ENCODE measurements around the gene RAB11FIP5. TPM values are rescaled to one million over a fixed set of nuclear protein-coding genes. Genes with fewer than 3 reads are reported as not detected.
"Not testable (repeated sequence)": the region's sequence is repeated elsewhere in the genome, so short reads cannot be mapped to it uniquely, and the experiment has no call there.

RAB11FIP5 gene
- total and polyA plus RNA-seq, 3 experiments from 2014 or later, result 2.7 to 10.4 (median 4.3) TPM

DNA sequence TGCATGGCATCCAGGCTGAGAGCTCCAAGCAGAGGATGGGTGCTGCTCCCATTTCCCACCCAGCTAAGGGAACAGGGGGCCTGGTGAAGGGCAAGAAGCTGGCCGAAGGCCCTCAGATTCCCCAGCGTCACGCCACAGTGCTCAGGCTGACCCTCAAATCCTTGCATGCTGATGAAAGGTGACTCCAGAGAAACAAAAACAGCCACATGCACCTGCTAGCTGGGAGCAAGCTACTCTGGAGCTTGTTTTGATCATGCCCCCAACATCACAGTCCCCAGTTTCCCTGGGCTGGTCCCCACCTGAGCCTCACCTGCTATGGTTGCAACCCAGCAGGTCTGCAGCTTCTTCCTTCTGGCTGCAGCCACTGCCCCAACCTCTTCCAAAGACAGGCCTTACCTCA, 13.3 kb downstream of the RAB11FIP5 start:
- Mint-ChIP-seq H3K4me1 (peaks cover 5 to 26% (median 7%) of the 10 kb centered on the region in 3 donors), H3K4me3 (no peak overlapping the region), H3K36me3 (peaks cover 0 to under 1% (median 0%) of the 10 kb centered on the region in 3 donors), H3K27me3 (peaks cover 0 to 8% of the 10 kb centered on the region in 2 donors), H3K9me3 (no peaks in the 10 kb centered on the region), H3K27ac (peak overlapping the region in 1 of 8 donors; percentile 61)
- POLR2A ChIA-PET, result no interaction called here
- Histone ChIP-seq H3K4me3 (ENCODE audit: low read length) (no peak overlapping the region), H3K27ac (ENCODE audit: low read depth, low read length) (no peak overlapping the region), H3K4me1 (ENCODE audit: insufficient read depth, low read length) (no peaks in the 10 kb centered on the region), H3K36me3 (ENCODE audit: insufficient read depth, low read length) (no peaks in the 10 kb centered on the region), H3K9me3 (ENCODE audit: low read length) (no peaks in the 10 kb centered on the region), H3K27me3 (ENCODE audit: insufficient read depth, low read length, poor library complexity, severe bottlenecking) (no peaks in the 10 kb centered on the region)
- CTCF ChIA-PET, result interaction anchor here (1.0 to 2.5 kb wide), 4 partner anchors 11 to 78 kb away, joined by 3 to 8 read pairs (median 4); partner anchors contain the start of gene RAB11FIP5
- DNase-seq, result no peak

DNA sequence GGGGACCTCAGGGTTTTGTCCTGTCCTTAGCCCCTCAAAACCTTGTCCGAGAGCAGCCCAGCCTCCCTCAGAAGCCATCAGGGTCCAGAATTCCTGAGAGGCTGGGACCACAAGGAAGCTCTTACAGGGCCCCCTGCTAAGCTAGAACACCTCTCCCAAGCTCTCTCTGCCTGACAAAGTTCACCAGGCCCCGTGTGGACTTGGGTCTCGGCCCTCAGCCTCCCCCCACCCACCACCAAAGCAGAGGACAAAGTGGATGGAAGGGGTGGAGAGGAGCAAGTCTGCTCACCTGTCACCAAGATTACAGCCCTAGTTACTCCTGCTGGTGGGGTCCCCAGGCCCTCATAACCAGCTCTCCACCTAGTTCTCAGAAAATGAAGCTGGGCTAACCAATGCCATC, 16.8 kb downstream of the RAB11FIP5 start:
- Mint-ChIP-seq H3K27ac (peak overlapping the region in 1 of 8 donors; percentile 52), H3K36me3 (no peaks in the 10 kb centered on the region), H3K9me3 (no peaks in the 10 kb centered on the region), H3K4me3 (no peak overlapping the region), H3K4me1 (peaks cover 0 to 9% (median 0%) of the 10 kb centered on the region in 3 donors), H3K27me3 (peaks cover 0 to 3% of the 10 kb centered on the region in 2 donors)
- Histone ChIP-seq H3K27ac (ENCODE audit: low read depth, low read length) (no peak overlapping the region), H3K4me1 (ENCODE audit: insufficient read depth, low read length) (no peaks in the 10 kb centered on the region), H3K36me3 (ENCODE audit: insufficient read depth, low read length) (no peaks in the 10 kb centered on the region), H3K9me3 (ENCODE audit: low read length) (no peaks in the 10 kb centered on the region), H3K27me3 (ENCODE audit: insufficient read depth, low read length, poor library complexity, severe bottlenecking) (no peaks in the 10 kb centered on the region), H3K4me3 (ENCODE audit: low read length) (no peak overlapping the region)
- DNase-seq, result no peak
- POLR2A ChIA-PET, result no interaction called here
- CTCF ChIA-PET, result interaction anchor here (0.9 to 2.1 kb wide), 2 partner anchors 9 to 81 kb away, joined by 3 to 6 read pairs; no protein-coding TSS in a partner anchor

DNA sequence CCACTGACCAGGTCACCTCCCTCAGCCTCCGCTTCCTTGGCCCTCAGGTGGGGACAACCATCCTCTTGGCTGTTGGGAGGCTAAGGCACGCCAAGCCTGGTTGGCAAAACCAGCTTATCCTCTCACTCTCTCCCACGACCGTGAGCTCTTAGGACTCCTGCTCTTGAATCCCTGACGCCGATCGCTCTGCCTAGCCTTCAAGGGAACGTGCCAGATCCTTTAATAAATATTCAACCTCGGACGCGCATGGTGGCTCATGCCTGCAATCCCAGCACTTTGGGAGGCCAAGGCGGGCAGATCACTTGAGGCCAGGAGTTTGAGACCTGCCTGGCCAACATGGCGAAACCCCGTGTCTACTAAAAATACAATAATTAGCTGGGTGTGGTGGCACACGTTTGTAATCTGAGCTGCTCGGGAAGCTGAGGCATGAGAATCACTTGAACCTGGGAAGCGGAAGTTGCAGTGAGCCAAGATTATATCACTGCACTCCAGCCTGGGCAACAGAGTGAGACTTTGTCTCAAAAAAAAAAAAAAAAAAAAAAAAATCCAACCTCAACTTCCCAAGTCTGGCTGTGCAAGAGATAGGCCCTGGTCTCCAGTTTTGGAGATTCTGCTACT, 19.0 kb downstream of the RAB11FIP5 start:
- not testable (repeated sequence) for H3K4me3 ChIP-seq (ENCODE audit: low read length); H3K9me3 ChIP-seq (ENCODE audit: low read length); H3K27me3 Mint-ChIP-seq; H3K36me3 Mint-ChIP-seq; H3K4me3 Mint-ChIP-seq; H3K36me3 ChIP-seq (ENCODE audit: insufficient read depth, low read length); H3K4me1 ChIP-seq (ENCODE audit: insufficient read depth, low read length); H3K4me1 Mint-ChIP-seq; DNase-seq; H3K27me3 ChIP-seq (ENCODE audit: insufficient read depth, low read length, poor library complexity, severe bottlenecking); H3K27ac ChIP-seq (ENCODE audit: low read depth, low read length); H3K9me3 Mint-ChIP-seq
- CTCF ChIA-PET, result interaction anchor here (1.4 to 1.5 kb wide), 2 partner anchors 9 to 83 kb away, joined by 4 to 5 read pairs; no protein-coding TSS in a partner anchor
- POLR2A ChIA-PET, result interaction anchor here (0.7 kb wide), 1 partner anchor 1771 kb away, joined by 9 read pairs; no protein-coding TSS in a partner anchor
- H3K27ac Mint-ChIP-seq, result peak overlapping the region in 1 of 8 donors; percentile 22

GRCh38 chr2:73092146-73092783, 20.5 kb downstream of the RAB11FIP5 start:
- no peak for DNase-seq
- Histone ChIP-seq H3K27me3 (ENCODE audit: insufficient read depth, low read length, poor library complexity, severe bottlenecking) (no peaks in the 10 kb centered on the region), H3K4me1 (ENCODE audit: insufficient read depth, low read length) (no peaks in the 10 kb centered on the region), H3K27ac (ENCODE audit: low read depth, low read length) (no peak overlapping the region), H3K4me3 (ENCODE audit: low read length) (no peak overlapping the region), H3K36me3 (ENCODE audit: insufficient read depth, low read length) (no peaks in the 10 kb centered on the region), H3K9me3 (ENCODE audit: low read length) (no peaks in the 10 kb centered on the region)
- peaks cover 0 to 1% of the 10 kb centered on the region in 2 donors for H3K27me3 Mint-ChIP-seq
- no peak overlapping the region for H3K4me3 Mint-ChIP-seq
- peaks cover 0 to 7% (median 0%) of the 10 kb centered on the region in 3 donors for H3K36me3 Mint-ChIP-seq
- peak overlapping the region in 1 of 8 donors; percentile 7 for H3K27ac Mint-ChIP-seq
- H3K4me1 Mint-ChIP-seq, result peaks cover 0 to 5% (median 0%) of the 10 kb centered on the region in 3 donors
- ChIA-PET CTCF (no interaction called here), POLR2A (no interaction called here)
- no peaks in the 10 kb centered on the region for H3K9me3 Mint-ChIP-seq

- Histone ChIP-seq H3K27me3 (ENCODE audit: insufficient read depth, low read length, poor library complexity, severe bottlenecking) (no peaks in the 10 kb centered on the region), H3K9me3 (ENCODE audit: low read length) (no peaks in the 10 kb centered on the region), H3K27ac (ENCODE audit: low read depth, low read length) (no peak overlapping the region), H3K4me3 (ENCODE audit: low read length) (no peak overlapping the region), H3K36me3 (ENCODE audit: insufficient read depth, low read length) (no peaks in the 10 kb centered on the region), H3K4me1 (ENCODE audit: insufficient read depth, low read length) (no peaks in the 10 kb centered on the region)
- no peak for DNase-seq
- no peak overlapping the region for H3K4me3 Mint-ChIP-seq
- ChIA-PET POLR2A (no interaction called here), CTCF (no interaction called here)
- H3K27ac Mint-ChIP-seq, result peak overlapping the region in 2 of 8 donors; percentile 5 to 68
- peaks cover 0 to 7% (median 0%) of the 10 kb centered on the region in 3 donors for H3K36me3 Mint-ChIP-seq
- peaks cover 0 to 5% (median 0%) of the 10 kb centered on the region in 3 donors for H3K4me1 Mint-ChIP-seq
- H3K27me3 Mint-ChIP-seq, result no peaks in the 10 kb centered on the region
- H3K9me3 Mint-ChIP-seq, result no peaks in the 10 kb centered on the region
Observed at GRCh38 chr2:73091696-73092095, 21.1 kb downstream of the RAB11FIP5 start.

- CTCF ChIA-PET, result no interaction called here
Observed at GRCh38 chr2:73091164-73091563, 21.6 kb downstream of the RAB11FIP5 start.

GRCh38 chr2:73089270-73090030, 23.3 kb downstream of the RAB11FIP5 start:
- Mint-ChIP-seq H3K27me3 (no peaks in the 10 kb centered on the region), H3K36me3 (peaks cover 0 to 7% (median 1%) of the 10 kb centered on the region in 3 donors), H3K4me3 (no peak overlapping the region), H3K4me1 (peaks cover 0 to 2% (median 0%) of the 10 kb centered on the region in 3 donors), H3K27ac (no peak overlapping the region), H3K9me3 (no peaks in the 10 kb centered on the region)
- no peaks in the 10 kb centered on the region for H3K4me1 ChIP-seq (ENCODE audit: insufficient read depth, low read length)
- H3K9me3 ChIP-seq (ENCODE audit: low read length), result no peaks in the 10 kb centered on the region
- ChIA-PET CTCF (interaction anchor here (2.0 to 8.5 kb wide), 3 partner anchors 72 to 123 kb away, joined by 6 to 76 read pairs (median 42); partner anchors contain the start of gene SMYD5), POLR2A (no interaction called here)
- H3K27me3 ChIP-seq (ENCODE audit: insufficient read depth, low read length, poor library complexity, severe bottlenecking), result no peaks in the 10 kb centered on the region
- H3K4me3 ChIP-seq (ENCODE audit: low read length), result no peak overlapping the region
- no peak for DNase-seq
- no peak overlapping the region for H3K27ac ChIP-seq (ENCODE audit: low read depth, low read length)
- no peaks in the 10 kb centered on the region for H3K36me3 ChIP-seq (ENCODE audit: insufficient read depth, low read length)

More at GRCh38 chr2:73091164-73091563, 21.6 kb downstream of the RAB11FIP5 start:
- Mint-ChIP-seq H3K27me3 (no peaks in the 10 kb centered on the region), H3K9me3 (no peaks in the 10 kb centered on the region), H3K36me3 (peaks cover 0 to 7% (median 0%) of the 10 kb centered on the region in 3 donors), H3K4me3 (no peak overlapping the region), H3K4me1 (no peaks in the 10 kb centered on the region), H3K27ac (peak overlapping the region in 1 of 8 donors; percentile 68)
- Histone ChIP-seq H3K4me3 (ENCODE audit: low read length) (no peak overlapping the region), H3K9me3 (ENCODE audit: low read length) (no peaks in the 10 kb centered on the region), H3K36me3 (ENCODE audit: insufficient read depth, low read length) (no peaks in the 10 kb centered on the region), H3K27ac (ENCODE audit: low read depth, low read length) (no peak overlapping the region), H3K4me1 (ENCODE audit: insufficient read depth, low read length) (no peaks in the 10 kb centered on the region), H3K27me3 (ENCODE audit: insufficient read depth, low read length, poor library complexity, severe bottlenecking) (no peaks in the 10 kb centered on the region)
- POLR2A ChIA-PET, result no interaction called here
- no peak for DNase-seq
